ENCODE measurements around the gene PEAR1.

DNA sequence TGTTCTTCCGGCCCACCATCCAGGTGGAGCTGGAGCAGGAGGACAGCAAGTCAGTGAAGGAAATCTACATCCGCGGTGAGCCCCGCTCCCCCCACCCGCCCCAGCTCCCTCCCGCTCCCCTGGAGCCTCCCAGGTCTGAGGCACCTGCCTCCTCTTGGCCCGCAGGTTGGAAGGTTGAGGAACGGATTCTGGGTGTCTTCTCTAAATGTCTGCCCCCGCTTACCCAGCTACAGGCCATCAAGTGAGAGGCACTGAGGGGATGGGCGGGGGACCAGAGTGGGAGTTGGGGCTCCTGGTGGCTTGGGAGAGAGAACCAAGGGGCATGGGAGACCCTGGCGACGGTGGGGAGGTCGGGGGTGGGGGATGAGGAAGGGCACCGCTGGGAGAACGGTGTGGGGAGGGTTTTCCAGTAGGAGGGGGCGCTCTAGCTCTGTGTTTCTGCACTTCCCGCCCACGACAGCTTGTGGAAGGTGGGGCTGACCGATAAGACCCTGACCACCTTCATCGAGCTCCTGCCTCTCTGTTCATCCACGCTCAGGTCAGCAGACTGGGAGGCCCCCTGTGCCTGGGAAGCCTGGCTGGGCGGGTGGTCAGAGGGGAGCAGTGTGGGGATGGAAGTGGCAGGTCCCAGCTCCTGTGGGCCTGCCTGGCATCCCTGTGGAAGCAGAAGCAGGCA is 31.1 kb downstream of the PEAR1 start:
- TF ChIP-seq, protein P1, sequence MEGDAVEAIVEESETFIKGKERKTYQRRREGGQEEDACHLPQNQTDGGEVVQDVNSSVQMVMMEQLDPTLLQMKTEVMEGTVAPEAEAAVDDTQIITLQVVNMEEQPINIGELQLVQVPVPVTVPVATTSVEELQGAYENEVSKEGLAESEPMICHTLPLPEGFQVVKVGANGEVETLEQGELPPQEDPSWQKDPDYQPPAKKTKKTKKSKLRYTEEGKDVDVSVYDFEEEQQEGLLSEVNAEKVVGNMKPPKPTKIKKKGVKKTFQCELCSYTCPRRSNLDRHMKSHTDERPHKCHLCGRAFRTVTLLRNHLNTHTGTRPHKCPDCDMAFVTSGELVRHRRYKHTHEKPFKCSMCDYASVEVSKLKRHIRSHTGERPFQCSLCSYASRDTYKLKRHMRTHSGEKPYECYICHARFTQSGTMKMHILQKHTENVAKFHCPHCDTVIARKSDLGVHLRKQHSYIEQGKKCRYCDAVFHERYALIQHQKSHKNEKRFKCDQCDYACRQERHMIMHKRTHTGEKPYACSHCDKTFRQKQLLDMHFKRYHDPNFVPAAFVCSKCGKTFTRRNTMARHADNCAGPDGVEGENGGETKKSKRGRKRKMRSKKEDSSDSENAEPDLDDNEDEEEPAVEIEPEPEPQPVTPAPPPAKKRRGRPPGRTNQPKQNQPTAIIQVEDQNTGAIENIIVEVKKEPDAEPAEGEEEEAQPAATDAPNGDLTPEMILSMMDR (IDR thresholded peaks at IDR 0.05) = no peak
- TF ChIP-seq POLR2A (IDR thresholded peaks at IDR 0.05) = no peak
- TF ChIP-seq POLR2AphosphoS5 (IDR thresholded peaks at IDR 0.05) = no peak
- no peak for TF ChIP-seq EP300 (IDR thresholded peaks at IDR 0.05)
